NCI-H1436 (cell line): Measurements from ENCODE around the gene CDH23.
A peak's percentile ranks its signal among the peaks of the same experiment; 100 is the strongest.

Source experiments
- DNase-seq: peaks from one replicate; lab custom pipeline; 2025; lab: John Stamatoyannopoulos, UW

The CDH23 gene

DNA sequence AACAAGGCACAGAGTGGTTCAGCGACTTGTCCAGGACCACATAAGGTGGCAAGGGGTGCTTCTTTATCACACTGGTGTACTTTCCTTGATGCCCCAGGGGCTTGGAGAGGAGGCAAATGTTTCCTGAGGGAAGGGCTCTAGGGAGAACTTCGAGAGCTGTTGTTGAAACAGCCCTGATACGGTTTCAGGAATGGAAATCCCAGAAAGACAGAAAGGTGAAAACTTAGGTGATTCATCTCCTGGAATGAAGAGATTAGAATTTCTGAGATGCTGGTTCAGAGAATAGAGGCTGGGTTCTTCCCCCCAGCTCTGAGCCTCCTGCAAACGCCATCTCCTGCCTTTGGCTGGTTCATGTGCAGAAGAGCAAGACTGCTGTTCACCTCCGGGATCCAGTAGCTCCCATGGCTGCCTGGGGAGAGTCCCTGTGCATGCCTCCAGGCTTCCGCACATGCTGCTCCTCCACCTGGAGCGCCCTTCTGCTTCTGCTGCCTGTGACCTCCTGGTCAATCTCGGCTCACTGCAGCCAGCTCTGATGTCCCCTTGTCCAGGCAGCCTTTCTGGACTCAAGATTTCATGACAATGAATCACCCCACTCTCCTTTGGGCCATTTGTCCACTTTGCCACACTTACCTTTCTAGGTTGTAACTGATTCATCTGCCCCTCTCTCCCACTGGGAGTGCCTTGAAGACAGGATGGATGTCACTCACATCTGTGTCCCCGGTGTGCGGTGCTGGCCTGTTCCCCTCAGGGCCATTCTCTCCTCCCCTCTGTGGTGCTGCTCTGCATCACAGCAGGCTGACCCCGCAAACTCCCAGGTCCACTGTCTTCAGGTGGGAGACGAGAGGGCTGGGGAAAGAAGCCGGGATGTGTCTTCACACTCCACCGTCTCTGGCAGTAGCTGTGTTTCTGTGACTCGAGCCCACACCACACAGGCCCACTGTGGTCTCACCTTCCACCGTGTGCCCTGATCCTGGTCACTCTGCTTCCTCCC lies 3.6 kb upstream of the CDH23 start:
- no peak for DNase-seq

DNA sequence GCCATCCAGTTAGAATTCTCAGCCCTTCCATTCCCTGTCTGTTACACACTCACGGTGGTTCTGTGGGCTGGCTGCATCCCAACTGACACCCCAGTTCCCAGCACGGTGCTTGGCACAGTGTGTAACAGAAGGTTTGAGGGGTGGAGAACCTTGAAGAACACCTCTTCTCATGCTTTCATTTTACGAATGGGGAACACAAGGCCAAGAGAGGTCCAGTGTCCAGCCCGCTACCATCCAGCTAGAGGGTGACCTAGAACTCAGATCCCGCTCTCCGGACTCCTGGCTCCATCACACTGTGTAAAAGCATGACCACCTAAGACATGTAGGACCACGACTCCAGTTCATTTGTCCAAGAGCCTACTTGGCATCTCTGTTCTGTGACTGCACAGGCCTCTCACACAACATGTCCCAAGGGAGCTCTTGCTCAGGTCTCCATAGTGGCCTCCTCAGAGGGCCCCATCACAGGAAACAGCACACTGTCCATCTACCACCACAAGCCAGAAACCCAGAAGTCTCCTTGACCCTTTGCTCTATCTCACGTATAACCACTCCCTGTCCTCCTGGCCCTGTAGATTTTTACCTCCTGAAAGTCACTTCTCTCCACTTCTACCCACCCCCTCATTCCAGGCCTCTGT lies 2.8 kb upstream of the CDH23 start:
- no peak for DNase-seq

DNA sequence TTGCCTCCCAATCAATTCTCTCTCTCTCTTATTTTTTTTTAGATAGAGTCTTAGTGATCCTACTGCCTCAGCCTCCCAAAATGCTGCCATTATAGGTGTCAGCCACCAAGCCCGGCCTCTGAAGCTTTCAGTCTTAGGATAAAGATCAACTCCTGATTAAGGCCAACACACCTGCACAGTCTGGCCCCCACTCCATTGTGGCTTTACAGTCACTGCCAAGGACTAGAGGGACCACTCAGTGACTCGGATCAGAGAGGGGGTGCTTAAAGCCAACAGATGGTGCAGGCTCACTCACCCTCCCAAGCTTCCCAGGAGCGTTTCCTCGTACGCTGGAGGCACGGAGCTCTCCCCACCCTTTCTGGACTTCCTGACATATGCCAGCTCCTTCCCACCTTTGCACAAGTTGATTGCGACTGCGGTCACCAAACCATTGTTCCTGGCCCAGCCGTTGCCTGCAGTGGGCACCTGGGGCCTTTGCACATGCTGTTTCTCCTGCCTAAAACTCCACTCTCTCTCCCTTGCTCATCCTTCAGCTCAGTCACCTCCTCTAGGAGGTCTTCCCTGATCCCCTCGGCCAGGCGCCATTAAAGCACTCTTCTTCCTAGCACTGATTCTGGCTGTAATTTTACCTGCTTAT lies 1.7 kb upstream of the CDH23 start:
- no peak for DNase-seq

DNA sequence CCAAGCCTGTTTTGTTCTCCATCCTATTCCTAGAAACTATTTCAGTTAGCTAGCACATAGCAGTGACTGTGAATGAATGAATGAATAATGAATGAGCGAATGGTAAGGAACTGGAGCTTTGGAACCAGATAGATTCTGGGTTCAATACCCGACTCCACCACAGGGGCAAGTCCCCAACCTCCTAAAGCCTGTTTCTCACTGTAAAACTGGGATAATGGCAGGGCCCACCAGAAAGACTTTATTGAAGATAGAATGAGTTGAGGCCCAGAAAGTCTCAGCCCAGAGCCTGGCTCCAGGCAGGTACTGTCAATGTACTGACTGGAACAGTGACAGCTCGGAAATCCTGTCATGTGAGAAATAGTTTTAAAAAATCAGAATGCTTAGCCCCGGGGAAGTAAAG lies 1.1 kb upstream of the CDH23 start:
- no peak for DNase-seq

DNA sequence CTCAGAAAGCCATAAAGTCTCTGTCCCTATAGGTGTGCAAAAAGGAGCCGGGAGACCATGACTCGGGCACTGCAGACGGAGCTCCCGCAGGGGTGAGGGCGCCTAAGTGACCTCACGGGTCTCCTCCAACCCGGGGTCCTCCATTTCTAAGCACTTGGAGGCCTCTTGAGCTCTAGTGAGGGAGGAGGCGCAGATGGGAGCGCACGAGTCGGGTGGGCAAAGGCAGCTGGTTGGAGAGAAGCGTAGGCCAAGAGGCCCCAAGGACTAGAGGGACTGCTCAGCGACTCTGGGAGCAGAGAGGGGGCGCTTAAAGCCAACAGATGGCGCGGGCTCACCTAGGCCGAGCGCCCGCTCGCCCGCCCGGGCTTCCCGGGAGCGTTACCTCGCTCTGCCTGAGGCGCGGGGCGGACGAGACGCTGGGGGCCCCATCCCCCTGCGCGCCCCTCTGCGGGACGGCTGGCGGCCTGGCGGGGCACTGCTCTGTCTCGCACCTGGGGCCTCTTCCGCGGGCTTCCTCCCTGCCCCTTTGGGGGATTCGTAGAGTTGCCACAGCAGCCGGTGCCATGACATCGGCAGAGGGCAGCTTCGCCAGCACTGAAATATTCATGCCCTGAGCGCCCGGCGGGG lies 523 bp upstream of the CDH23 start:
- peak; percentile 73 for DNase-seq

DNA sequence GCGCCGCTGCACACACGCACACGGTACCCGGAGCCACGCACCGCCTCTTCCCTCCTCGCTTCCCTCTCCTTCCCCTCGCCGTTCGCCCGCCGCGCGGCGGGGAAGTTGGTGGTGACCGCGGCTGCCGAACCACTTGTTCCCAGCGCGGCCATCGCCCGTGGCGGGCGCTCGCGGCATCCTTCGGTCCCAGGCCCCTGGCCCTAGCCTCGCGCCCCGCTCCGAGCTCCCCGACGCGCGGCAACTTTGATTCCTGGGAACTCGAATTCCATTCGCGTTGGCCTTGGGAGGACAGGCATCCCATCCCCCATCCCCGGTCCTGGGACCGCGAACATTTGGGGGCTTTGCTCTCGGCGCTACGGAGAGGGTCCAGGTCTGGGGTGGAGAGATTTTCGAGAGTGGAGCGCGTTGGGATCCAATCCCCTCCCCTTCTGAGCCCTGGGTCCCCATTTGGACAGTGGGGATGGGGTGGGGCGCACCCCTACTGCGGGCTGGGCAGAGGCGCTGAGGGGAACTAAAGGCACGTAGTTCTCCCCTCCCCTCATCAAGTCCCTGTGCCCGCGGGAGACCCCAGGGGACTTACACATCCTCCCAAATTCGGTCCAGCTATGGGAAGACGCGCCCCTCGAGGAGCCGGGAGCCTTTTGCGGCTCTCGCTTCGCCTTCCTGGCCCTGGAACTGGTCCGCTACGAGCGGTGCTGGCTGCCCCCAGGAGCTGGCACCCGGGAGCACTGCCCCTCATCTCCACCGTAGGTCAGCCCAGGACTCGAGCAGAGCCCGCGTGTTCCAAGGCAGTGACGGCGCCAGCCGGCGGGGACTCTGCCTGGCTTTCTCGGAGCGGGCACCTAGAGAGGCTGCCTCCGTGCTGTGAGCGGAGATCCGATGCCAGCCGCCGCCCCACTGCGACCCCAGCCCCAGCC lies 834 bp downstream of the CDH23 start:
- DNase-seq, result no peak

DNA sequence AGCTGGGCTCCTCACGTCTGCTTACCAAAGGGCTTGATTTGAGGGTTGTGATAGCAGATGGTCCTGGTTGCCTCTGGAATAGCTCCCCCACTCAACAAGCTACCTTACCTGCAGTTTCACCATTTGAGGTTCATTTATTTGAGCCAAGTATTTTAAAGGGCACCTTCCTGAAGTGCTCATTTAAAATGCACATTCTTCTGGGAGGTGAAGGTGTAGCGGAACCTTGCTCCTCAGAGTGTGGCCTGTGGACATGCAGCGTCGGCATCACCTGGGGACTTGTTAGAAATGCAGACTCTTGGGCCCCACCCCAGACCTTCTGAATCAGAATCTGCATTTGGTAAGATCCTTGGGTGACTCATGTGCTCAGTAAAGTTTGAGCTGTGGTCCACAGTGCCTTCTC lies 2.3 kb downstream of the CDH23 start:
- no peak for DNase-seq

DNA sequence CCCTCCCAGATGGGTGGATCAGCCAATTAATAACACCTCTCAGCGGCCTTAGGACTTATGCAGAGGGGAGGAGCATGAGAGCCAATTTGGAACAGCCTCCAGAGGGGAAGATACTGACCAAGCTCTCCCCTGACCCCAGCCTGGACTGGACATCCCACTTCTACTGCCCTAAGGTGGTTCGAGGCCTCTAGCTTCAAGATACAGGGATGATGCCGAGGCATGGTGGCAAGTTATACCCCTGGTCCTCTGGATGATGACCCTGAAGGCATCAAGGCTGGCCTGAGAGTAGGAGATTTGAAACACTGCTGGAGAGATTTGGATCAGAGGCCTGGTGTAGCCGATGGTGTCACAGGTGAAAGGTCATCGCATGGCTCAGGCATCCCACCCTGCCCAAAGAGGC lies 3.2 kb downstream of the CDH23 start:
- DNase-seq, result no peak

DNA sequence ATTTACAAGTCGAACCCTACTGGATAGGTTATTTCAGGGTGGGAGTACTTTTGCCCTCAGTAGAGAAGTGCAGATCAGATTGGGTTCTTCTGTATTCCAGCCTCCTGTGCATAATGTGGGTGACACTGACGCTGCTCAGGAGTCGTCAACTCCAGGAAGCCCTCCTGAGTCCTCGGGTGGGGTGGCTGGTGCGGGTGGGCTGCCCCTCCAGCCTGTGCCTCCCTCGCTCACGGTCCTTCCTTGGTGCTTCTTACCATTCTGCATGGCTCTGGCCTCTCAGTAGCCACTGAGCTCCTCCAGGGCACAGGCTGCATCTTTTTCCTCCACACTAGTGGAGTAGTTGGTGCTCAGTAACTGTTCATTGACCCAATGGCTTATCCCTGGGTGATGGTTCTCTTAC lies 4.3 kb downstream of the CDH23 start:
- DNase-seq, result no peak

DNA sequence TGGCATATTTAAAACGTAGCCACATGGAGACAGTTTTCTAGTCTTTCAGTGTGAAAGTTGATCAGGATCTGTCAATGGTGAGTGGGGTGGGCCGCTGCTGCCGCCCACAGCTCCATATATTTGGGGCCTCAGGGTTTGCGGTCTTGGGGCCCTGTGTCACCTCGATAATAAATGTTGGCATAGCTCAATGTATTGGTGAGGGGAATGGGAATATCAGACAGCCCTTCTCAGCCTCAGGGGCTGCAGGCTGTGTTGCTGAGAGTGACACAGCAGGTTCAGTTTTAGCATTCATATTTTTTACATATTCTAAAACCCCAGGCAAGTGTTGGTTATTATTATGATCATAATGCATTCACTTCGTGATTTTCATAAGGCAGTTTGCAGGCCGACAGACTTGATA lies 5.3 kb downstream of the CDH23 start:
- no peak for DNase-seq

DNA sequence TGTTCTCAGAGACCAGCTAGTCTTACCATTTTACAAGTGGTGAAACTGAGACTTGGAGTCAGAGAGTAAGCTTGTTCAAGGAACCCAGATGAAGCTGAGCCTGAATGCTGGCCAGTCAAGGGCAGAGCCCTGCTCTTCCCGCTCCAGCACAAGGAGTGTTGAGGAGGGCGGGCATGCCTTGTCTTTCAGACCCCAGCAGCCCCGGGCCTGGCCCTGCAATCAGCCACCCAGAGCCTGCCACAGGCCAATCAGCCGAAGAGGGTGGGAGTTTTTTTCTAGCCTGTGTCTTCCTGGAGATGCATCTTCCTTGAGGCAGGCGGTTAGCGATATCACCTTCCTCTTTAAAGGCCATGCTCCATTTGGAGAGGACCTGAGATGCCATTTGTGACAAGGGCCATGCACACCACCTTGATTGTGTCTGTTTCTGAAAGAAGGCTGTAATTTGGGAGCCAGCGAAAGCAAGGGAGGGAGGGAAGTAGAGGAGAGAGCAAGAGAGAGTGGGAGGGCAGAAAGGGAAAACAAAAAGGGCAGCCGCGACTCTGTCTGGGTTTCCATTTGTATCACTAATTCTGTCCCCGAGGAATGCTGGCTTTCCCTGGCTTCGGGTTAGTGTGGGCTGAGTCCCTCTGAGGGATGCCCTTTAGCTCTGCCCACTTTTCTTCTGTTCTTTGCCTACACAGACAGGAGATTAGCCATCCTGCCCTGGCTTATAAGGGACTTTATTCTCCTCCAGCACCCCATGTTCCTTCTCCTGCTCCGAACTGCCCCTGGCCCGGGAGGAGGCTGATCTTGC lies 8.0 kb downstream of the CDH23 start:
- DNase-seq, result no peak

DNA sequence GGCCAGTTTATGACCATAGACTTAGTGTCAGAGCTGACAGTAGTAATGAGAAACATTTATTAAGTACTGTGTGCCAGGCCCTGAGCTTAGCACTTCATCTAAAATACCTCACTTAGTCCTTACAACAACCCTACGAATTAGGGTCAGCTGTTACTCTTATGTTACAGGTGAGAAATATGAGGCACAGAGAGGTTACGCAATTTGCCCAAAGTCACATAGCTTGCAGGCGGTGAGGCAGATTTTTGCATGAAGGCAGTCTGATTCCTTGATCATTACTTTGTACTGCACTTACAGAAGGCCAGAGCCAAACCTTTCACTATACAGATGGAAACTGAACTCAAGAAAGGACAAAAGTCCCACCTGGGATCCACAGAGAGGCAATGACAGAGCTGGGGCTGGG lies 10.2 kb downstream of the CDH23 start:
- no peak for DNase-seq

DNA sequence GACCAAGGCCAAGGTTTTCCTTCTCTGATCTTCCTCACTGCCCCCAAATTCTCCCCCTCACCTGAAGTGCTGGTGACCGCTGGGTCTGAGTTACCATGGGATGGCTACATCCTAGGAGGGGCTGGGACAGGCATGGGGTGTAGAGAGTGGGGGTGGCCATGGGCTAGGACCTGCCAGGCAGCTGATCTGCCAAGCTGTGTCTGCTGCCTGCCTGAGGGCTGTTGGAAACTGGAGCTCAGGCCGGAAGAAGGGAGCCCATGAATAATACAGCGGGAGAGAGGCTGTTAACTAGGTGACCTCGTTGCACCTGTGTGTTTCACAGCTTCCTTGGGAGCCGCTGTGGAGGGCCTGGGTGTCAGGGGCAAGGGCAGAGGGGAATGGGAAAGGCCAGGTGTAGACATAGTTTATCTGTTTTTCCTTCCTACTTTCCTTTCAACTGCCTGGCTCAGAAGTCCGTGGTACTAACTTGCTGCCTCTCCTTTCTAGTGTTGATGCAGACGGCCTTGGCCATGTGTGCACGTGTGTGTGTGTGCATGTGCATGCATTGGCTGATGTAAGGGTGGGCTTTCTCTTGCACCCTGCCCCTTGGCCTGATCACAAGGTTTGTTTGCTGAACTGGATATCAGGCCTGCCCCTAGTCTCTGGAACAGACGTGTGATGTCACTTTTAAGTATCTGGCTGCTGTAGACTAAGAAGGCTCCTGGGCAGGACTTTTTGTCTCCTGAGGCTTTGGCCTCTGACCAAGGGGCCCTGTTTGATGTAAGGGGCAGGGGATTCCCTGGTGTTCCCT lies 11.9 kb downstream of the CDH23 start:
- DNase-seq, result no peak

DNA sequence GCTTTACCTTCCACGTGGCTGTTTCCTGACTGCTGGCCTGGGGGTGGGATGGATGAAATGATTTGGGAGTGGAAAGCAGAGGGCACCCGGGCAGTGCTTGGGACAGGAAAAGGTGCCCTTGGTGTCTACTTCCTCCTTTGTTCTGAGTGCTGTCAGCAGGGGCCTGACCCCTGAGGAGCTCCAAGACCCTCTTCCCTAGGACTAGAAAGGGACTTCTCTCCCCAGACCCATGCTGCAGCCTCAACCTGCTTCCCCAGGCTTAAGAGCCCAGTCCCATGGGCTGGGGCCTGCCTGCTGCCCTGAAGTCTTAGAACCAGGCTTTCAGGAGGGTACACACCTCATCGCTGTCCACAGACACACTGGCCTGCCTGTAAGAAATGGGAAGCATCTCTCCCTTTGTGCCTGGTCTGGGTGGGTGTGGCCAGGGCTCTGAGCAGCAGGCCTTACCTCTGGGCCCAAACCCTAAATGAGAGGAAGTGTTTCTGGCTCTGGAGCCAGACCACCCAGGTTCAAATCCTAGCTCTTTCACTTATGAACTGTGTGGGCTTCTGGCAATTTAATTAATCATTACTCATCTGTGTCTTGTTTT lies 12.9 kb downstream of the CDH23 start:
- no peak for DNase-seq

DNA sequence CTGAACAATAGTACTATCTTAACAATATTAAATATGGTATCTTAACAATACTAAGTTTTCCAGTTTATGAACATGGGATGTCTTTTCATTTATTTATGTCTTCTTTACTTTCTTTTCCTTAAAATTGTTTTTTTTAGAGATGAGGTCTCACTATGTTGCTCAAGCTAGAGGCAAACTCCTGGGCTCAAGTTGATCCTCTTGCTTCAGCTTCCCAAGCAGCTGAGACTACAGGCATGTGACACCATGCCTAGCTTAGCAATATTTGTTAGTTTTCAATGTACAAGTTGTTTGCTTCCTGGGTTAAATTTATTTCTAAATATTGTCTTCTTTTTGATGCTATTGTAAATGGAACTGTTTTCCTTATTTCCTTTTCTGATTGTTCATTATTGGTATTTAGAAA lies 16.9 kb downstream of the CDH23 start:
- no peak for DNase-seq

DNA sequence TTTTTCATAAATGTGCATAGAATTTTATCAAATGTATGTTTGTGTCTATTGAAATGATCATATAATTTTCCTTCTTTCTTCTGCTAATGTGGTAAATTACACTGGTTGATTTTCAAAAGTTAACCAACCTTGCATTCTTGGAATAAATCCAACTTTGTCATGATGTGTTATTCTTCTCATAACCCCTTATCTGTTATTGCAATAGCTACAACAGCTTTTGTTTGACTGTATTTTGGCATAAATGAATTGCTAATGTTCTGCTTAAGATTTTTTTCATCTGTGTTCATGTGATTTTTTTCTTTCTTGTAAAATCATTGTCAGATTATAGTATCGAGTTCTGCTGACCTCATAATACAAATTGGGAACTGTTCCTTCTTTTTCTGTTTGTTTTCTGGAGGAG lies 17.6 kb downstream of the CDH23 start:
- DNase-seq, result no peak

DNA sequence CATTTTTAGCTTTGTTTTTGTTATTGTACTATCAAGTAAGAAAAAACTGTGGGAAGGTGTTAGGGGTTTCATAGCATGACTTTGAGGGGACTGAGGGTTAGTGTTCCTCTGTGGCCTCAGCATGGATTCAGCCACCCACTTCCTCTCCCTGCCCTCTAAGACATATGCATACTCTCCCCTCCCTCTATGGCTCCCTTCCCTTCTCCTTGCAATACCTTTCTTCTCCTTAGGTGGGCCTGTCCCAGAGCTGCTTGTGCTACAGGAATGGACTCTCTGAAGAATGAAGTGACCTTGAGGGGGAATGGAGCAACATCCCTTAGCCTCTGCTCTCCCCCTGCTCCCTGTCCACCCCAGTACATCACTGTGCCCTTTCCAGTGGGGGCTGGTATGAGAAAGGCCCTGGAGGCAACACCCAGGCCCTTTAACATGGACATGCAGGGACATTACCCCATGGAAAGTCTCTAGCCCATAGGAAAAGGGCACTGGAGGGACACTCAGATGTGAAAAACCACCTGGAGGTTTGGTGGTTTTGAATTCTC lies 22.4 kb downstream of the CDH23 start:
- no peak for DNase-seq

DNA sequence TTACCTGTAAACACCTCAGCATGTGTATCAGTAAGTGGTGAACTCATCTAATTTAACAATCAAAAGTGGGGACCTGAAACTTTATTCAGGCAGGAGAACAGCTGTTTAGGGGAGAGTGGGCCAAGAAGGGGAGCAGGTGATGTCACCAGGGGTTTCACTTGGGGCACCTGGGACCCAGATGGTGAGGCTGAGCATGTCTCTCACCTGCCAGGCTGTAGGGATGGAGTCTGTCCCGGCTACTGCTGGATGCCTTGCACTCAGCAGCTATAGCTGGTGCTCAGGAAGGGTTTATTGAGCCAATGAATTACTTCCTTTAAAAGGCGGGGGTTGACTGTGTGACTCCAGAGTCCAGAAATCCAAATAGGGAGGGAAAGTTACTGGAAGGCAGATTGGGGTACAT lies 23.0 kb downstream of the CDH23 start:
- DNase-seq, result no peak

DNA sequence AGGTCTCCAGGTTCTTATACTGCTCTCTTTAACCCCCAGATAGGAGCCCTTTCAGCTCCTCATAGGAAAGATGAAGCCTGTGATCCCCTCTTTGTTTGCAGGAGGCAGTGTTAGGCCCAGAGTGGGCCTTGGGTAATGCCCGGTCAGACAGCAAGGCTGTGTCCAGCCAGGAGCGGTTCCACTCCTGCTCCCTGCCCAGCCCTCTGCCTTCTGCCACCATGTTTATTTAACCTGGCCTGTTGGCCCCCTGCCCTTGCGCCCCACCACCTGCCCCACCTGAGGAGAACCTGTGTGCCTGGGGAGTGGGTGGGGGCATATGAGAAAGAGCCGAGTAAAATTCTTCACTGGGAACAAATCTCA lies 24.3 kb downstream of the CDH23 start:
- DNase-seq, result no peak
